ENCODE results near the gene HSDL2. TPM values are rescaled to one million over a fixed set of nuclear protein-coding genes. Genes with fewer than 3 reads are reported as not detected.

The HSDL2 gene
- total and polyA plus RNA-seq, 7 experiments from 2014 or later, result 9.2 to 24.6 (median 15.5) TPM

DNA sequence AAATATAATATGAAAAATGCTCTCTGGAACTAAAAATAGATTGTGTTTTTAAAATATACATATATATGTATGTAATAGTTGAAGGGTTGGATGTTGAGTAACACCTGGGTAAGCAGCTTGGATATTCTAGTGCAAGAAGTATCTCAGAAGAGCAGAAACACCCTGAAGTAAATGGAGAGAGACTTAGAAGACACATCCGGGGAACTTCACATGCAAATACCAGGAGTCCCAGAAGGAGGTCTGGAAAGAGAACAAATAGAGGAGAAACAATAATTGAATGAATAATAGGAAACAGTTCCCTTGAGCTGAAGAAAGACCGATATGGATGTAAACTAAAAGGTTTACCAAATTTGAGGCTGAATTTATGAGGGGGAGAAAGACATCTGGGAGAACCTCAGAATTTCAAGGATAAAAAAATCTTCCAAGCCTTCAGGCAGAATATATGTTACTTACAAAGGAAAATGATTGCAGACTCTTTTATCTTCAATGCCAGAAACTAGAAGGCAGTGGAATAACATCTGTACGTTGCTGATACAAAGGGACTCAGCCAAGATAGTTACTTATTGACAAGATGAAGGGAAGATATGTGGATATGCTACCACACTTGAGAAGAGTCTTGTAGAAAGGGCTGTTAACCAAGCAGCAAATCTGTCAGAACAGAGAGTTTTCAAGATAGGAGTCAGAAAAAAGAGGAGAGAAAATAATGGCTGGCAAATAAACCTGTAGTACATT, 42.7 kb downstream of the HSDL2 start:
- Histone ChIP-seq H3K4me1 (ENCODE audit: control insufficient read depth in 2 of 2, insufficient read depth in 2 of 2, low read length in 2 of 2) (no peaks in the 10 kb centered on the region), H3K27ac (ENCODE audit: low read depth, low read length) (no peak overlapping the region), H3K9me3 (ENCODE audit: control insufficient read depth in 2 of 3, low read length in 3 of 3) (no peaks in the 10 kb centered on the region), H3K4me3 (ENCODE audit: low read length) (no peak overlapping the region), H3K36me3 (ENCODE audit: control insufficient read depth in 2 of 3, insufficient read depth in 3 of 3, low read length in 3 of 3) (peaks cover 0 to 5% (median 0%) of the 10 kb centered on the region in 3 experiments), H3K27me3 (ENCODE audit: control insufficient read depth in 2 of 2, insufficient read depth in 2 of 2, low read length in 2 of 2) (no peaks in the 10 kb centered on the region)
- POLR2A ChIA-PET, result no interaction called here
- CTCF ChIA-PET, result no interaction called here
- no peak overlapping the region for H3K4me3 Mint-ChIP-seq
- ATAC-seq (no peak), DNase-seq (no peak)
- H3K4me1 Mint-ChIP-seq, result peaks cover 0 to 4% (median 0%) of the 10 kb centered on the region in 7 donors
- intact Hi-C loops (cut with micrococcal nuclease), result no loop called here
- H3K27me3 Mint-ChIP-seq, result no peaks in the 10 kb centered on the region
- H3K27ac Mint-ChIP-seq, result peak overlapping the region in 1 of 9 donors; percentile 19
- peaks cover 9 to 41% (median 15%) of the 10 kb centered on the region in 5 donors for H3K36me3 Mint-ChIP-seq
- no peaks in the 10 kb centered on the region for H3K9me3 Mint-ChIP-seq

DNA sequence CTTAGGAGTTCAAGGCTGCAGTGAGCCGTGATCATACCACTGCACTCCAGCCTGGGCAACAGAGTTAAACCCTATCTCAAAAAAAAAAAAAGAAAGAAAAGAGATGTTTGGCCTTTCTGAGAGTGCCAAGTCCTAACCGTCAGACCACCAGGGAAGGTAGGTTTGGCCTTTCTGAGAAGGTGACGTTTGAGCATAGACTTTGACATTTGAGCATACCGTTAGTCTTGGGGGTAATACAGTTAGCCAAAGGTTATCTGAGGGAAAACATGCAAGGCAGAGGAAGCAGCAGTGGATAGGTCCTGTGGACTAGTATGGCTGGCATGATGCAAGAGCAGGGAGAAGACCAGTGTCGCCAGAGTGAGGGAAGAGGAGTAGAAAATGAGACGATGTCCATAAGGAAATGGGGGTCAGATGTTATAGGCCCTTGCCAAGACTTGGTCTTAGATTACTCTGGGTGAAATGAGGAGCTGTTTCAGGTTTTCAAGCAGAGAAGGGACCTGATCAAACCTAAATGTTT, 50.2 kb downstream of the HSDL2 start:
- ChIA-PET CTCF (no interaction called here), POLR2A (interaction anchor here (0.6 kb wide), 1 partner anchor 93 kb away, joined by 3 read pairs; no protein-coding TSS in a partner anchor)
- no peak overlapping the region for H3K4me3 Mint-ChIP-seq
- no peak overlapping the region for H3K4me3 ChIP-seq (ENCODE audit: low read length)
- H3K4me1 Mint-ChIP-seq, result peaks cover 0 to 5% (median 0%) of the 10 kb centered on the region in 7 donors
- no peaks in the 10 kb centered on the region for H3K9me3 Mint-ChIP-seq
- peaks cover 8 to 54% (median 19%) of the 10 kb centered on the region in 5 donors for H3K36me3 Mint-ChIP-seq
- no peak for ATAC-seq
- H3K27ac ChIP-seq (ENCODE audit: low read depth, low read length), result no peak overlapping the region
- no peaks in the 10 kb centered on the region for H3K4me1 ChIP-seq (ENCODE audit: control insufficient read depth in 2 of 2, insufficient read depth in 2 of 2, low read length in 2 of 2)
- intact Hi-C loops (cut with micrococcal nuclease), result no loop called here
- H3K27me3 ChIP-seq (ENCODE audit: control insufficient read depth in 2 of 2, insufficient read depth in 2 of 2, low read length in 2 of 2), result no peaks in the 10 kb centered on the region
- no peak overlapping the region for H3K27ac Mint-ChIP-seq
- H3K36me3 ChIP-seq (ENCODE audit: control insufficient read depth in 2 of 3, insufficient read depth in 3 of 3, low read length in 3 of 3), result no peaks in the 10 kb centered on the region
- no peaks in the 10 kb centered on the region for H3K9me3 ChIP-seq (ENCODE audit: control insufficient read depth in 2 of 3, low read length in 3 of 3)
- no peaks in the 10 kb centered on the region for H3K27me3 Mint-ChIP-seq
- no peak for DNase-seq

DNA sequence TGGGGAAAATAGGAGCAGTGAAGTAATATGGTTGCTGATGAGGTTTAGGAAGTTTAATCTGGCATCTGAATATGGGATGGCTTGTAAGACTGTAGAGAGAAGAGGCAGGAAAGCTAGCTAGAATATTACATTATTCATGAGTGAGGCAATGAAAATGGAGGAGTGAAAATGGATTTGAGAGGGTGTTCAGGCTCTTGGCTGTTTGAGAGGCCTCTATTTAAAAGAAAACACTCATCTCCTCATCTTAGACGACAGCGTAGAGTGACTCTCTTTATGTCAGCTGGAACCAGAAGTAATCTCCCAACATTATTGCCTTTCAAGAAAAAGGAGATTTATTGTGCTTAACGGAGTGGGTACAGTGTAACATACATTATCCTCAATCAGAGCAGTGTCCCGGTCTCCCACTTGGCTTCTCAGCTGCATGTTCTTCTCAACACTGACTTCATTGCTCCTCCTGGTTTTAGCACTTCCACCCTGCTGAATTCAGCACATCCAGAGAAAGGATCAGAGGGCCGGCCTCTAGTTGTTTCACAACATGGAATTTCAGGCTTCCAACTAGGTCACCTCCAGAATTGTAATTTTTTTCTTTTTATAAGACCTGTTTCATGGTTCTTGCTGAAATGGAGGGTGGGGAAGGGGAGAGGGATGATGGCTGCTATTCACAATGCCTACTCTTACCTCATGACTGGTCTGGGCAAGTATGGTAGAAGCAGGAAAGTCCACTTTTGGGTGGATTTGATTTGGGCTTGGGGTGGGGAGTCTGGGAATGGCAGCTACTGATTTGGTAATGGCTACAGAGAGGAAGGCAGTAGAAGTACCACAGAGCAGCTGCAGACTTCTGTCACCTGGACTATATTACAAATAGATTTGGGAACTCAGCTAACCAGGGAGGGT, 53.8 kb downstream of the HSDL2 start:
- Histone ChIP-seq H3K9me3 (ENCODE audit: control insufficient read depth in 2 of 3, low read length in 3 of 3) (no peaks in the 10 kb centered on the region), H3K36me3 (ENCODE audit: control insufficient read depth in 2 of 3, insufficient read depth in 3 of 3, low read length in 3 of 3) (no peaks in the 10 kb centered on the region), H3K4me3 (ENCODE audit: low read length) (no peak overlapping the region), H3K27me3 (ENCODE audit: control insufficient read depth in 2 of 2, insufficient read depth in 2 of 2, low read length in 2 of 2) (no peaks in the 10 kb centered on the region), H3K4me1 (ENCODE audit: control insufficient read depth in 2 of 2, insufficient read depth in 2 of 2, low read length in 2 of 2) (no peaks in the 10 kb centered on the region), H3K27ac (ENCODE audit: low read depth, low read length) (no peak overlapping the region)
- no peaks in the 10 kb centered on the region for H3K9me3 Mint-ChIP-seq
- intact Hi-C loops (cut with micrococcal nuclease), result no loop called here
- H3K36me3 Mint-ChIP-seq, result peaks cover 8 to 39% (median 19%) of the 10 kb centered on the region in 5 donors
- ATAC-seq (no peak), DNase-seq (no peak)
- no peak overlapping the region for H3K4me3 Mint-ChIP-seq
- H3K4me1 Mint-ChIP-seq, result peaks cover 0 to 5% (median 0%) of the 10 kb centered on the region in 7 donors
- H3K27me3 Mint-ChIP-seq, result no peaks in the 10 kb centered on the region
- ChIA-PET POLR2A (no interaction called here), CTCF (no interaction called here)
- no peak overlapping the region for H3K27ac Mint-ChIP-seq

DNA sequence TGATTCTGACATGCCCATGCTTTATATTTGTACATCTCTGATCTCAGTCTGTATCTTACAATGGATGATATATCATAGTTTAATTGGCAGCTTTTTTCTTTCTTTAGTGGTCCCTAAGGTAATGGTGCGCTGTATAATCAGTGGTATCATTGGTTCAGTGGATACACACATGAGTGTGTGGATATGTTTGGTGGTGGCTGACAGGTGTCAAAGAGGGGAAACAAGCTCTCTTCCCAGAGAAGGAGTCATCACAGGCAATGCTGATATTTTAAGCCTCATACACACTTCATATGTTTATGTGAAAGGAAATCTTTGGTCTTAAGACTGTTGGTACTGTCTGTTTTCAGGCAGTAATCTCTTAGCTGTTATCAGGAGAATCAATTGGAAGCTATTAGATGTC, 54.6 kb downstream of the HSDL2 start:
- H3K27ac ChIP-seq (ENCODE audit: low read depth, low read length), result no peak overlapping the region
- H3K4me3 ChIP-seq (ENCODE audit: low read length), result no peak overlapping the region
- no peaks in the 10 kb centered on the region for H3K4me1 ChIP-seq (ENCODE audit: control insufficient read depth in 2 of 2, insufficient read depth in 2 of 2, low read length in 2 of 2)
- intact Hi-C loops (cut with micrococcal nuclease), result no loop called here
- H3K27ac Mint-ChIP-seq, result no peak overlapping the region
- H3K36me3 Mint-ChIP-seq, result peaks cover 6 to 33% (median 15%) of the 10 kb centered on the region in 5 donors
- DNase-seq, result no peak
- H3K4me3 Mint-ChIP-seq, result no peak overlapping the region
- H3K27me3 ChIP-seq (ENCODE audit: control insufficient read depth in 2 of 2, insufficient read depth in 2 of 2, low read length in 2 of 2), result no peaks in the 10 kb centered on the region
- no peaks in the 10 kb centered on the region for H3K36me3 ChIP-seq (ENCODE audit: control insufficient read depth in 2 of 3, insufficient read depth in 3 of 3, low read length in 3 of 3)
- ATAC-seq, result no peak
- no peaks in the 10 kb centered on the region for H3K9me3 ChIP-seq (ENCODE audit: control insufficient read depth in 2 of 3, low read length in 3 of 3)
- H3K4me1 Mint-ChIP-seq, result peaks cover 0 to 5% (median 0%) of the 10 kb centered on the region in 7 donors
- CTCF ChIA-PET, result no interaction called here
- POLR2A ChIA-PET, result no interaction called here
- no peaks in the 10 kb centered on the region for H3K9me3 Mint-ChIP-seq
- H3K27me3 Mint-ChIP-seq, result no peaks in the 10 kb centered on the region

DNA sequence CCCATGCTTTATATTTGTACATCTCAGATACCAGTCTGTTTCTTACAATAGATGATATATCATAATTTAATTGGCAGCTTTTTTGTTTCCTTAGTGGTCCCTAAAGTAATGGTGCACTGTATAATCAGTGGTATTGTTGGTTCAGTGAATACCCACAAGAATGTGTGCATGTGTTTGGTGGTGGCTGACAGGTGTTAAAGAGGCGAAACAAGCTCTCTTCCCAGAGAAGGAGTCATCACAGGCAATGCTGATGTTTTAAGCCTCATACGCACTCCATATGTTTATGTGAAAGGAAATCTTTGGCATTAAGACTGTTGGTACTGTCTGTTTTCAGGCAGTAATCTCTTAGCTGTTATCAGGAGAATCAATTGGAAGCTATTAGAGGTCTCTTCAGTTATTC, 57.5 kb downstream of the HSDL2 start:
- ChIA-PET POLR2A (interaction anchor here (1.1 kb wide), 1 partner anchor 58 kb away, joined by 6 read pairs; the partner anchor contains the start of gene HSDL2), CTCF (no interaction called here)
- no peak for ATAC-seq
- Histone ChIP-seq H3K9me3 (ENCODE audit: control insufficient read depth in 2 of 3, low read length in 3 of 3) (no peaks in the 10 kb centered on the region), H3K4me1 (ENCODE audit: control insufficient read depth in 2 of 2, insufficient read depth in 2 of 2, low read length in 2 of 2) (no peaks in the 10 kb centered on the region), H3K4me3 (ENCODE audit: low read length) (no peak overlapping the region), H3K36me3 (ENCODE audit: control insufficient read depth in 2 of 3, insufficient read depth in 3 of 3, low read length in 3 of 3) (no peaks in the 10 kb centered on the region), H3K27ac (ENCODE audit: low read depth, low read length) (no peak overlapping the region), H3K27me3 (ENCODE audit: control insufficient read depth in 2 of 2, insufficient read depth in 2 of 2, low read length in 2 of 2) (no peaks in the 10 kb centered on the region)
- peaks cover 0 to 16% (median 10%) of the 10 kb centered on the region in 5 donors for H3K36me3 Mint-ChIP-seq
- DNase-seq, result no peak
- intact Hi-C loops (cut with micrococcal nuclease), result no loop called here
- H3K9me3 Mint-ChIP-seq, result no peaks in the 10 kb centered on the region
- peaks cover 0 to 5% (median 0%) of the 10 kb centered on the region in 7 donors for H3K4me1 Mint-ChIP-seq
- no peak overlapping the region for H3K27ac Mint-ChIP-seq
- no peak overlapping the region for H3K4me3 Mint-ChIP-seq
- no peaks in the 10 kb centered on the region for H3K27me3 Mint-ChIP-seq

DNA sequence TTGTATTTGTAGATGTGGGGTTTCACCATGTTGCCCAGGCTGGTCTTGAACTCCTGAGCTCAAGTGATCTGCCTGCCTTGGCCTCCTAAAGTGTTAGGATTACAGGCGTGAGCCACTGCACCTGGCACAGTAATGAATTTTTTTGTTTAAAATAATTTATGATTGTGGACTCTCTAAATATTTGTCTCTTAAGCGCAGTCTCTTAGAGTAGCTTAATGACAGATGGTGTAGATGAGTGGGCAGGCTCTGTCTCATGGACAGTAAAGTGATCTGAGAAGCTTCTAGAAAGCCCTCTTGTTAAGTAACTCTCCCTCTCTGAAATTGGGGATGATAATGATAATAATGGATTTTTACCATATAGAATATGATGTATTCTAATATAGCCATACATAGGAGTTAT, 59.3 kb downstream of the HSDL2 start:
- DNase-seq, result no peak
- CTCF ChIA-PET, result interaction anchor here (1.2 kb wide), 1 partner anchor 354 kb away, joined by 3 read pairs; no protein-coding TSS in a partner anchor
- no peaks in the 10 kb centered on the region for H3K4me1 ChIP-seq (ENCODE audit: control insufficient read depth in 2 of 2, insufficient read depth in 2 of 2, low read length in 2 of 2)
- H3K4me1 Mint-ChIP-seq, result peaks cover 0 to 3% (median 0%) of the 10 kb centered on the region in 7 donors
- no peaks in the 10 kb centered on the region for H3K27me3 Mint-ChIP-seq
- no peak overlapping the region for H3K27ac ChIP-seq (ENCODE audit: low read depth, low read length)
- POLR2A ChIA-PET, result no interaction called here
- H3K9me3 ChIP-seq (ENCODE audit: control insufficient read depth in 2 of 3, low read length in 3 of 3), result no peaks in the 10 kb centered on the region
- intact Hi-C loops (cut with micrococcal nuclease), result no loop called here
- no peaks in the 10 kb centered on the region for H3K27me3 ChIP-seq (ENCODE audit: control insufficient read depth in 2 of 2, insufficient read depth in 2 of 2, low read length in 2 of 2)
- H3K36me3 Mint-ChIP-seq, result peaks cover 0 to 12% (median 4%) of the 10 kb centered on the region in 5 donors
- H3K9me3 Mint-ChIP-seq, result no peaks in the 10 kb centered on the region
- no peak overlapping the region for H3K27ac Mint-ChIP-seq
- H3K4me3 ChIP-seq (ENCODE audit: low read length), result no peak overlapping the region
- H3K4me3 Mint-ChIP-seq, result no peak overlapping the region
- no peaks in the 10 kb centered on the region for H3K36me3 ChIP-seq (ENCODE audit: control insufficient read depth in 2 of 3, insufficient read depth in 3 of 3, low read length in 3 of 3)
- ATAC-seq, result no peak
